GM23248 (cell line): ENCODE results near the gene AFAP1L1.

Experiments
- EZH2 ChIP-seq: fragments of 200-600 bp; sonication (generic); IDR thresholded peaks from 2 replicates; pipeline ENCODE4 v1.6.1; 2018; ENCODE audit warnings: antibody characterized with exemption, mild to moderate bottlenecking; ENCODE audit not compliant: insufficient read depth, poor library complexity, severe bottlenecking
- EZH2phosphoT487 ChIP-seq: fragments of 200-600 bp; sonication (generic); IDR thresholded peaks from 2 replicates; pipeline ENCODE4 v1.6.1; 2018; ENCODE audit warnings: antibody characterized with exemption, moderate library complexity, mild to moderate bottlenecking, low read depth; ENCODE audit not compliant: insufficient read depth

- no peak for TF ChIP-seq EZH2
- no peak for TF ChIP-seq EZH2phosphoT487
These were observed 84.7 kb downstream of the AFAP1L1 start for GRCh38 chr5:149356391-149356790.
